OCI-LY1 (cell line): ENCODE results near the gene TLE6.

Source experiments
- H2AFZ ChIP-seq: fragments of 200-600 bp; sonication (generic), shearing (Covaris generic); 2 replicates; pipeline ENCODE4 v1.6.0; 2014; ENCODE audit warnings: antibody characterized with exemption, mild to moderate bottlenecking, low read length
- H3F3A ChIP-seq: fragments of 200-600 bp; sonication (generic), shearing (Covaris generic); 2 replicates; pipeline ENCODE4 v1.6.0; 2014; ENCODE audit warnings: mild to moderate bottlenecking, antibody characterized with exemption, low read length, moderate library complexity; ENCODE audit not compliant: insufficient read depth
- H3K27ac ChIP-seq: fragments of 200-600 bp; sonication (generic); 2 replicates; pipeline ENCODE4 v1.5.1; 2014; ENCODE audit warnings: low read length, mixed run types, mild to moderate bottlenecking, low read depth; ENCODE audit not compliant: poor library complexity, severe bottlenecking
- H3K27me3 ChIP-seq: fragments of 200-600 bp; sonication (generic); 2 replicates; pipeline ENCODE4 v1.6.0; 2014; ENCODE audit warnings: antibody characterized with exemption, mild to moderate bottlenecking, low read length, moderate library complexity; ENCODE audit not compliant: insufficient read depth
- H3K36me3 ChIP-seq: fragments of 200-600 bp; sonication (generic); 2 replicates; pipeline ENCODE4 v1.6.1; 2014; ENCODE audit warnings: mild to moderate bottlenecking, antibody characterized with exemption, low read length, moderate library complexity, mixed read lengths; ENCODE audit not compliant: insufficient read depth
- H3K4me1 ChIP-seq: fragments of 200-600 bp; sonication (generic); 2 replicates; pipeline ENCODE4 v1.5.1; 2014; ENCODE audit warnings: mild to moderate bottlenecking, low read length, moderate library complexity; ENCODE audit not compliant: insufficient read depth, severe bottlenecking
- H3K4me2 ChIP-seq: fragments of 200-600 bp; sonication (generic), shearing (Covaris generic); 2 replicates; pipeline ENCODE4 v1.6.1; 2014; ENCODE audit warnings: low read length
- H3K4me3 ChIP-seq: fragments of 200-600 bp; sonication (generic); 2 replicates; pipeline ENCODE4 v1.5.1; 2014; ENCODE audit warnings: low read length, low read depth, mild to moderate bottlenecking, mixed read lengths; ENCODE audit not compliant: poor library complexity, severe bottlenecking
- H3K79me2 ChIP-seq: fragments of 200-600 bp; shearing (Covaris generic); 2 replicates; pipeline ENCODE4 v1.6.1; 2016; ENCODE audit warnings: mixed run types, low read length, mixed read lengths; ENCODE audit not compliant: insufficient read depth
- H3K9ac ChIP-seq: fragments of 200-600 bp; sonication (generic), shearing (Covaris generic); 2 replicates; pipeline ENCODE4 v1.6.1; 2014; ENCODE audit warnings: mild to moderate bottlenecking, low read length, mixed read lengths
- H3K9me2 ChIP-seq: fragments of 200-600 bp; sonication (generic), shearing (Covaris generic); 2 replicates; pipeline ENCODE4 v1.6.1; 2014; ENCODE audit warnings: low read depth, mild to moderate bottlenecking, low read length, mixed read lengths
- H3K9me3 ChIP-seq: fragments of 200-600 bp; shearing (Covaris generic); 2 replicates; pipeline ENCODE4 v1.6.1; 2014; ENCODE audit warnings: low read length, mixed read lengths
- H4K20me1 ChIP-seq: fragments of 200-600 bp; sonication (generic), shearing (Covaris generic); 2 replicates; pipeline ENCODE4 v1.6.0; 2016; ENCODE audit warnings: mild to moderate bottlenecking, low read length; ENCODE audit not compliant: insufficient read depth
- EZH2 ChIP-seq: fragments of 200-600 bp; sonication (generic), shearing (Covaris generic); IDR thresholded peaks from 2 replicates; pipeline ENCODE4 v1.8.0; 2017; ENCODE audit warnings: borderline replicate concordance, mixed run types, mild to moderate bottlenecking, antibody characterized with exemption, low read length, moderate library complexity, mixed read lengths
- TF ChIP-seq, protein P1 (sequence below): fragments of 200-600 bp; sonication (generic), shearing (Covaris generic); IDR thresholded peaks from 2 replicates; pipeline ENCODE4 v1.5.1; 2017; ENCODE audit warnings: mild to moderate bottlenecking, antibody characterized with exemption, low read length, moderate library complexity, mixed read lengths

TLE6 gene

DNA sequence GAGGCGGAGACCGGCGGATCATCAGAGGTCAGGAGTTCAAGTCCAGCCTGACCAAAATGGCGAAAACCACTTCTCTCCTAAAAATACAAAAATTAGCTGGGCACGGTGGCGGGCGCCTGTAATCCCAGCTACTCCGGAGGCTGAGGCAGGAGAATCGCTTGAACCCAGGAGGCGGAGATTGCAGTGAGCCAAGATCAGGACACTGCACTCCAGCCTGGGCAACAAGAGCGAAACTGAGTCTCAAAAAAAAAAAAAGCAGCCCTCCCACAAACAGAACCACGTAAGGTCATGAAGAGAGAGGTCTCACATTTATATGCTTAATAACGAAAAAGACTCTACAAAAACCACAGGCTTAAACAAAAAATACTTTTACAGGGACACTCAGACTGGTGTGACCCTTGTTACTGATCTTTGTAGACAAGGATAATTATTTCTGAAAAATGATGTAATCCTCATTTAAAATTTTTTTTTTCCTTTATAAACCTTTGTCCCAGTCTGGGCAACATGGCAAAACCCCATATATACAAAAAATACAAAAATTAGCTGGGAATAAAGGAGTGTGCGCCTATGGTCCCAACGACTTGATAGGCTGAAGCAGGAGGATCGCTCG lies 31.7 kb upstream of the TLE6 start:
- Histone ChIP-seq H3K27me3 (no peaks in the 10 kb centered on the region), H3K4me3 (no peak overlapping the region), H3K9me2 (no peaks in the 10 kb centered on the region), H3K27ac (no peak overlapping the region), H3F3A (no peaks in the 10 kb centered on the region), H3K4me1 (no peaks in the 10 kb centered on the region), H2AFZ (no peak overlapping the region), H3K79me2 (no peaks in the 10 kb centered on the region), H4K20me1 (no peaks in the 10 kb centered on the region), H3K4me2 (no peak overlapping the region), H3K36me3 (no peaks in the 10 kb centered on the region), H3K9me3 (no peaks in the 10 kb centered on the region), H3K9ac (no peak overlapping the region)
- TF ChIP-seq EZH2, result no peak
- TF ChIP-seq, protein P1, sequence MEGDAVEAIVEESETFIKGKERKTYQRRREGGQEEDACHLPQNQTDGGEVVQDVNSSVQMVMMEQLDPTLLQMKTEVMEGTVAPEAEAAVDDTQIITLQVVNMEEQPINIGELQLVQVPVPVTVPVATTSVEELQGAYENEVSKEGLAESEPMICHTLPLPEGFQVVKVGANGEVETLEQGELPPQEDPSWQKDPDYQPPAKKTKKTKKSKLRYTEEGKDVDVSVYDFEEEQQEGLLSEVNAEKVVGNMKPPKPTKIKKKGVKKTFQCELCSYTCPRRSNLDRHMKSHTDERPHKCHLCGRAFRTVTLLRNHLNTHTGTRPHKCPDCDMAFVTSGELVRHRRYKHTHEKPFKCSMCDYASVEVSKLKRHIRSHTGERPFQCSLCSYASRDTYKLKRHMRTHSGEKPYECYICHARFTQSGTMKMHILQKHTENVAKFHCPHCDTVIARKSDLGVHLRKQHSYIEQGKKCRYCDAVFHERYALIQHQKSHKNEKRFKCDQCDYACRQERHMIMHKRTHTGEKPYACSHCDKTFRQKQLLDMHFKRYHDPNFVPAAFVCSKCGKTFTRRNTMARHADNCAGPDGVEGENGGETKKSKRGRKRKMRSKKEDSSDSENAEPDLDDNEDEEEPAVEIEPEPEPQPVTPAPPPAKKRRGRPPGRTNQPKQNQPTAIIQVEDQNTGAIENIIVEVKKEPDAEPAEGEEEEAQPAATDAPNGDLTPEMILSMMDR, result no peak

DNA sequence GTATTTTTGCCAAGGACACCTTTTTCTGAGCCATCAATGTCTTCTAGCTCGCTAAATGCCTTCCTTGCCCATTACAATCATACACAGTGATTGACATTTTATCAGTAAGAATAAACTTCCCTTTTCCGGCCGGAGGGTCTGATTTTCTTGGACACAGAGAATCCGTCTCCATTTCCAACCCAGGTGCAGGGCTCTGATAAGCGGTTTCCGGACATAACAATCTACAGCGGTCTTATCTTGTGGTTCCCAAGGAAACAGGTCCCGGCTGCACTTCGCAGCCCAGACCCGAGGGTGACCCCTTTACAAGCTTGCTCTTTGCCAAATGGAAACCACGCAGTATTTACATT lies 27.5 kb upstream of the TLE6 start:
- H4K20me1 ChIP-seq, result no peaks in the 10 kb centered on the region
- no peak overlapping the region for H3K4me2 ChIP-seq
- H3K27ac ChIP-seq, result no peak overlapping the region
- no peaks in the 10 kb centered on the region for H3K27me3 ChIP-seq
- H3K9me2 ChIP-seq, result no peaks in the 10 kb centered on the region
- no peak overlapping the region for H2AFZ ChIP-seq
- H3K4me3 ChIP-seq, result no peak overlapping the region
- TF ChIP-seq, protein P1, result no peak
- TF ChIP-seq EZH2, result no peak
- no peak overlapping the region for H3K9ac ChIP-seq
- no peaks in the 10 kb centered on the region for H3K9me3 ChIP-seq
- H3K36me3 ChIP-seq, result no peaks in the 10 kb centered on the region
- H3K79me2 ChIP-seq, result no peaks in the 10 kb centered on the region
- H3F3A ChIP-seq, result no peaks in the 10 kb centered on the region
- no peaks in the 10 kb centered on the region for H3K4me1 ChIP-seq

DNA sequence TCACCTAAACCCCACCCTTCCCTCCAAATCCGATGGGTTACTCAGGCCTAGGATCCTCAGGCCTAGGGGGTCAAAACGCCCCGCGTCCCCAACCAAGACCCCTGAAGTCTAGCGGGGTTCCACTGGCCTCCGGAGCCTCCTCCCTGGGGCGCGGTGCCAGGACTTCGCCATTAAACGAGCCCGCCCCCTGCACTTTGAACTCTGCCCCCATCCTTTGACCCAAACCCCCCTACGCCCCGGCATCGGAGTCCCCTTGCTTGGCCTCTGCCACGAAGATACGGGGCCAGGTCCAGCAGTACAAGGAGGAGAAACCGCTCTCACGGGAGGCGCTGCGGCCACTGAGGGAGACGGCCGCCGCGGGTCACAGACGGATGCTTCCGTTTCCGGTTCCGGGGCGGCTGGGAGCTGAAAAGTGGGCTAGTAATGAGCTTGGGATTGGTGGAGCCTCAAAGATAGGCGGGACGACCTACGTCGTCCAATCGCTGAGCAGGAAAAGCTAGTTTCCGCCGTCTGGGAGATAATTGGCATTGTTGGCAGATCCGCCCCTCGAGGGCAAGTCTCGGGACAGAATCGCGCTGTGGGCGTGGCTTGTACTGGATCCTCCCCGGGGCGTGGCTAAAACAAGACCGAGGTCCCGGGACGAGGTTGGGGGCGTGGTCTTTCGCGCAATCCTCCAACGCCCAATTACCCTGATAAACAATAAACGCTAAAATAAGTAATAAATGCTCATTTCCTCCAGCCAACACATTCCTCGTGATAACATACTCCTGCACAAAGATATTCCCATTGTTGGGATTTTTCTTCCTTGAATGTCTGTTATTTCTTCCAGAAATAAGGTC lies 26.9 kb upstream of the TLE6 start:
- no peak for TF ChIP-seq EZH2
- TF ChIP-seq, protein P1, result no peak
- no peak overlapping the region for H3K9ac ChIP-seq
- no peak overlapping the region for H3K27ac ChIP-seq
- H3K4me2 ChIP-seq, result no peak overlapping the region
- no peaks in the 10 kb centered on the region for H3K9me2 ChIP-seq
- no peaks in the 10 kb centered on the region for H3K4me1 ChIP-seq
- H3K36me3 ChIP-seq, result no peaks in the 10 kb centered on the region
- no peaks in the 10 kb centered on the region for H3F3A ChIP-seq
- H3K4me3 ChIP-seq, result no peak overlapping the region
- no peaks in the 10 kb centered on the region for H3K27me3 ChIP-seq
- H3K79me2 ChIP-seq, result no peaks in the 10 kb centered on the region
- H4K20me1 ChIP-seq, result no peaks in the 10 kb centered on the region
- no peak overlapping the region for H2AFZ ChIP-seq
- H3K9me3 ChIP-seq, result no peaks in the 10 kb centered on the region
